Activated T-cell treated with anti-CD3 and anti-CD28 coated beads for 1 hour (primary cell): Measurements from ENCODE around the gene PSME3IP1.
"Not testable (repeated sequence)": the region's sequence is repeated elsewhere in the genome, so short reads cannot be mapped to it uniquely, and the experiment has no call there.

Source experiments
- DNase-seq: peaks from one replicate; pipeline ENCODE4 v3.0.0-alpha.2; 2020; ENCODE audit warnings: low read depth

Gene PSME3IP1

GRCh38 chr16:57196753-57197152 is 10.9 kb upstream of the PSME3IP1 start:
- DNase-seq: no peak

- DNase-seq: no peak
Measured at GRCh38 chr16:57196286-57196685, 10.4 kb upstream of the PSME3IP1 start.

- no peak for DNase-seq
Measured at GRCh38 chr16:57194512-57194911, 8.7 kb upstream of the PSME3IP1 start.

GRCh38 chr16:57192720-57193486 is 7.1 kb upstream of the PSME3IP1 start:
- DNase-seq: no peak

GRCh38 chr16:57192146-57192545 is 6.3 kb upstream of the PSME3IP1 start:
- DNase-seq: no peak

- no peak for DNase-seq
Measured at GRCh38 chr16:57191056-57191571, 5.3 kb upstream of the PSME3IP1 start.

- no peak for DNase-seq
Measured at GRCh38 chr16:57190136-57190535, 4.3 kb upstream of the PSME3IP1 start.

GRCh38 chr16:57189527-57189926 is 3.7 kb upstream of the PSME3IP1 start:
- not testable (repeated sequence) for DNase-seq

GRCh38 chr16:57188711-57189002 is 2.8 kb upstream of the PSME3IP1 start:
- DNase-seq: no peak

GRCh38 chr16:57187902-57188710 is 2.3 kb upstream of the PSME3IP1 start:
- DNase-seq: not testable (repeated sequence)

- no peak for DNase-seq
Measured at GRCh38 chr16:57186872-57187854, 1.3 kb upstream of the PSME3IP1 start.

GRCh38 chr16:57185446-57185944 is 344 bp downstream of the PSME3IP1 start:
- DNase-seq: peak; percentile 33

- no peak for DNase-seq
Measured at GRCh38 chr16:57184887-57185445, 873 bp downstream of the PSME3IP1 start.

- no peak for DNase-seq
Measured at GRCh38 chr16:57184113-57184512, 1.7 kb downstream of the PSME3IP1 start.

- DNase-seq: no peak
Measured at GRCh38 chr16:57179215-57179828, 6.5 kb downstream of the PSME3IP1 start.

- no peak for DNase-seq
Measured at GRCh38 chr16:57178793-57179212, 7.0 kb downstream of the PSME3IP1 start.

GRCh38 chr16:57178196-57178595 is 7.6 kb downstream of the PSME3IP1 start:
- DNase-seq: no peak

GRCh38 chr16:57175896-57176295 is 9.9 kb downstream of the PSME3IP1 start:
- no peak for DNase-seq

- DNase-seq: no peak
Measured at GRCh38 chr16:57172721-57173290, 13.0 kb downstream of the PSME3IP1 start.

- DNase-seq: no peak
Measured at GRCh38 chr16:57169327-57169726, 16.5 kb downstream of the PSME3IP1 start.

GRCh38 chr16:57167953-57168352 is 17.9 kb downstream of the PSME3IP1 start:
- DNase-seq: no peak
